Measurements from ENCODE around the gene FCGR3A.

FCGR3A gene

DNA sequence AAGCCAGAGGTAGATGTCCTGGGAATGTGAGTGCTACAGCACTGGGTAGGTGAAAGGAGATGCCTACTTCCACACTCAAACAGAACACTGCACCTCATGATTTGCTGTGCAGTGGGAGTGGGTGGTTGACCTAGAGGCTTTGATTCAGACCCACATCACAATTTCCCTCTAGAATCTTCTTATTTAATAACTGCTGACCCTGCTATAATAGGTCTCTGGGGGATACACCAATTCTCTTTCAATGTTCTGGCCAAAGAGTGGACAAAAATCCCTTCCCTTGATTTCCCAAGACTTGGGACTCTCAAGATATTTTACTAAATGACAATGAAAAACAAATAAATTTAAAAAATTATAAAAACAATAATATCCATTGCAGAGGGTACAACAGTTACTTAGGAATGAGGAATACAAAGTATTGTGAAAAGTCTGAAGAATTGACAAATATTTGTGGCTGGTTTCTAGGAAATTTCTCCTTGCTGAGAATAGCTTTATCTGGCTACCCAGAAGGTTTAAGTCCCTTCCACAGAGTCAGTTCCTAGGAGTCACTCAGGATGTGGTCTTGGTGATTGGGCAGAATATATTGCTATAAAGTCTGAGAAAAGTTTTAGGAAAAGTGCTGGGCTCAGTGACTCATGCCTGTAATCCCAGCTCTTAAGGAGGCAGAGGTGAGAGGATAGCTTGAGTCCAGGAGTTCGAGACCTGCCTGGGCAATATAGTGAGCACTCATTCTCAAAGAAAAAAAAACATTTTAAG is 46.8 kb downstream of the FCGR3A start:
- DNase-seq (ENCODE audit: low read depth in 3 of 3, low spot score in 1 of 3), result no peak

- no peak for DNase-seq (ENCODE audit: low read depth in 3 of 3, low spot score in 1 of 3)
Observed at GRCh38 chr1:161502181-161502580, 47.4 kb downstream of the FCGR3A start.

DNA sequence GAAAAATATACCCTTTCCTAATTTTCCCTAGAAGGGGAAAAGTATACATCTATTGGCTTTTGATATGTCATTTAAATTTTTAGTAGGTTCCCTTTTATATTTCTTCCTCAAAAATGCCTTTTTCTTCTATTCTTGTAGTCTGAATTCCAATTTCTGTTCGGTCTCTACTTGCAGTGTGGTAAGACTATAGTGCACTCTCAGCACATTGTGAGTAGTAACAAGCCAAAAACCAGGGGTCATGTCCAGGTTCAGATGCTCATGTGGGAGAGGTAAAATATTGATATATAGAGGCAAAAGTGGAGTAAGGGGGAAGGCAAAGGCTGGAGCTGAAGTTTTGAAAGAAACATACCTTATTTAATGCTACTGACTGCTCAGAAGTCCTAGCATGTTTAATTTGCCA is 48.4 kb downstream of the FCGR3A start:
- no peak for DNase-seq (ENCODE audit: low read depth in 3 of 3, low spot score in 1 of 3)

DNA sequence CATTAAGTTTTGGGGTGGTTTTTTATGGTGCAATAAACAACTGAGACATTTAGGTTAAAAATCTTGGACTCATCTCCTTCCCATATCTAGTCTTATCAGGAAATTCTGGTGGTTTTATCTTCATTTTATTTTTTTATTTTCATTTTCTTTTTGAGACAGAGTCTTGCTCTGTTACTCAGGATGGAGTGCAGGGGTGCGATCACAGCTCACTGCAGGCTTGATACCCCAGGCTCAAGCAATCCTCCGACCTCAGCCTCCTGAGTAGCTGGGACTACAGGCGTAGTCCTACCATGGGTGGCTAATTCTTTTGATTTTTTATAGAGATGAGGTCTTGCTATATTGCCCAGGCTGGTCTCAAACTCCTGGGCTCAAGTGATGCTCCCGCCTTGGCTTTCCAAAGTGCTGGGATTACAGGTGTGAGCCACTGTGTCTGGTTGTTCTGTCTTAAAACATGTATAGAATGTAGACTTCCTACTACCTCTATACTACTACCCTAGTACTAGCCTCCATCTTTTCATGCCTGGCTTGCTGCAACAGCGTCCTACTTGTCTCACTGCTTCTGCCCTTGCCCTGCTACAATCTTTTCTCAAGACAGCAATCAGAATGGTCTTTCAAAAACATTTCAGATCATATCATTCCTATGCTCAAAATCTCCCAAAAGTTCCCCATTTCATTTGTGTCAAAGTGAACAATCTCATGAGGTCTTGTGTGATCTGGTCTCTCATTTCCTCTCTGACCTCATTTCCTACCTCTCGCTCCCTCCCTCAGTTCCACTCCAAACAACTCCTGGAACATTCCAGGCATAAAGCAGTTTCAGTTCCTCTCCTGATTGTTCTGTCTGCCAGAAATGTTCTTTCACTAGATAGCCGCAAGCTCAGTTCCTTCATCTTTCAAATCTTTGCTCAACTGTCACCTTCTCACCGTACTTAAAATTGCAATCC is 50.2 kb downstream of the FCGR3A start:
- no peak for DNase-seq (ENCODE audit: low read depth in 3 of 3, low spot score in 1 of 3)

DNA sequence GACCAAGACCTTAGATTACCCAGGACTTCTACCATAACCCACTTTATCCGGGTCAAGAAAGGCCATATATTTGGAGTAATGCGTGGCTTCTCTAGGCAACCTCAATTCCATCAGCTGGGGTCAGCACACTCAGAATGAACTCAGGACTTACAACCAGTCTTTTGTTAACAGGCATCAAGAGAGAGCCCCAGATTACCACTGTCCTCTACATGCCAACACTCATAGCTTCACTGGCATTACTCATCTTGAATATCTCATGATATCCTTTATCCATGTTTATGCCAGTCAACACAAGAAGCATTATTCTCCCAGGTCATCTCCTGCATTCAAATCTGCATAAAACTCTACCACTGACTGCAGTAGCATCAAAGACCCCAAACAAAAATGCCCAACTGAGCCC is 51.0 kb downstream of the FCGR3A start:
- DNase-seq (ENCODE audit: low read depth in 3 of 3, low spot score in 1 of 3), result no peak

DNA sequence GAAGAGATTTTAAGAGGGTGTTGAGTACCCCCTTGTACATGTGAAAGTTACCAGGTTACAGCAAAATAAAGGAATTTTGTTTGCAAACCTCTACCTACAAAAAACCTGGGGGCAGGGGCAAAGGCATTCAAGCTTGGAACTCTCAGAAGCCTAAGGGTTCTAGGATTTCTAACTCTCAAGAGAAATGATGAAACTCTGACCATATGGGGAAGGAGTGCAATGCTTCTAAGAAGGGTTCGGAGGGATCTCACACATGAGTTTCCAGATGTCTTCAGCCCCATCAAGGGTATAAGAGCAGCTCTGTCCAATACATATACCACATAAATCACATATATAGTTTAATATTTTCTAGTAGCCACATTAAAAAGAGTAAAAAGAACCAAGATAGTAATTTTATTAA is 51.7 kb downstream of the FCGR3A start:
- no peak for DNase-seq (ENCODE audit: low read depth in 3 of 3, low spot score in 1 of 3)

DNA sequence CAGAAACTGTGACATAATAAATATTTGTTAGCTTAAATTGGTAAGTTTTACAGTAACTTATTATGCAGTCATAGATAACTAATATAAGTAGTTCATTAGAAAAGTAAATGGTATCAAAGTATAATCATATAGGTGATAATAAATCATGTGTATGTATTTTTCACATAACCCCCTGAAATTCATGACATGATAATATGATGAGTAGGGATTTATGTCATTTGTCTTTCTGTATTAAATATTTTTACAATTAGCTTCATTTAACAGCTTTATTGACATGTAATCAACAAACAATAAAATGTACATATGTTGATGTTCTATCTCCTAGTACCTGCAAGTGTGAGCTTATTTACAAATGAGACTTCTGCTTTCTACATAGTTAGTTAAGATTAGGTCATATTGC is 54.1 kb downstream of the FCGR3A start:
- DNase-seq (ENCODE audit: low read depth in 3 of 3, low spot score in 1 of 3), result no peak

- DNase-seq (ENCODE audit: low read depth in 3 of 3, low spot score in 1 of 3), result no peak
Observed at GRCh38 chr1:161494091-161494735, 55.4 kb downstream of the FCGR3A start.

DNA sequence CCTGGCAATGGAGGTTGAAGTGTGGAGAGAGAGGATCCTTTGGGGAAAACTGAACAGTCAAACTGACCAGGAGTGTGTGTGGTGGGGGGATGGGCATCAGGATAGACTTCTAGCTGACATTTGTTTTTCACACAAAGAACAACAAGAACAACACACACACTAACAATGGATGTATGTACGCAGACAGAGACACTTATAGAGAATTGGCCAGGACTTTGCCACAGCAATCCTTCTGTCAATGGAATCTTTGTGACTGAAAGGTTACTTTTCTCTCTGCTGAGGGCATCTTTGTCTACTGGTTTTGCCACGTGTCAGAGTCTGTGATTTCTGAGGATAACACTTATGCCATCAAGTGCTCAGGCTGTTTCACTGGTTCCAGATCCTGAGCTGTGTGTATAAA is 56.8 kb downstream of the FCGR3A start:
- DNase-seq (ENCODE audit: low read depth in 3 of 3, low spot score in 1 of 3), result no peak
